IMR-90 (cell line): Measurements from ENCODE around the gene FBXO5. TPM values are rescaled to one million over a fixed set of nuclear protein-coding genes. Genes with fewer than 3 reads are reported as not detected.
"Not testable (repeated sequence)": the region's sequence is repeated elsewhere in the genome, so short reads cannot be mapped to it uniquely, and the experiment has no call there.

Experiments used
- ATAC-seq: fragments of 200-7000 bp; cut with Tn5 transposase; 2 replicates; pipeline ENCODE4 v1.9.1; 2020; ENCODE audit warnings: low read depth, mild to moderate bottlenecking, moderate library complexity
- BruUV-seq: library from RNA; stranded (reverse); fragments of 400-500 nt; replicated peaks from 2 replicates; lab custom pipeline; 2021; lab: Mats Ljungman, UMichigan
- CTCF ChIA-PET: fragments of 300-600 bp; formaldehyde crosslinking; extraction: SDS; loops from one replicate; lab custom pipeline; 2021; ENCODE audit warnings: antibody characterized with exemption; lab: Yijun Ruan, JAX
- POLR2A ChIA-PET: fragments of 300-600 bp; sonication (Branson Sonifier 250); formaldehyde crosslinking; loops from one replicate; lab custom pipeline; 2022; ENCODE audit warnings: antibody characterized with exemption; ENCODE audit not compliant: unreplicated experiment; lab: Charles Lee
- DNase-seq: peaks from one replicate; pipeline ENCODE4 v3.0.0; 2013
- H2AFZ ChIP-seq: replicated peaks from 2 replicates; pipeline ENCODE3; 2013; ENCODE audit warnings: low read length, mild to moderate bottlenecking; ENCODE audit not compliant: poor library complexity
- H2AK5ac ChIP-seq: 2 replicates; pipeline ENCODE4 v1.6.1; 2013; ENCODE audit warnings: low read depth, low read length, inconsistent platforms
- H2AK9ac ChIP-seq: replicated peaks from 2 replicates; pipeline ENCODE3; 2013; ENCODE audit warnings: mild to moderate bottlenecking, low read depth, low read length, moderate library complexity; ENCODE audit not compliant: poor library complexity
- H2BK120ac ChIP-seq: 2 replicates; pipeline ENCODE4 v1.6.1; 2013; ENCODE audit warnings: low read depth, low read length, inconsistent platforms
- H2BK15ac ChIP-seq: 3 replicates; pipeline ENCODE4 v1.6.1; 2013; ENCODE audit warnings: low read depth, low read length, inconsistent platforms
- H2BK20ac ChIP-seq: 2 replicates; pipeline ENCODE4 v1.6.1; 2013; ENCODE audit warnings: low read depth, mild to moderate bottlenecking, inconsistent platforms, low read length, moderate library complexity
- H2BK5ac ChIP-seq: 2 replicates; pipeline ENCODE4 v1.6.1; 2013; ENCODE audit warnings: mild to moderate bottlenecking, low read depth, low read length, inconsistent platforms; ENCODE audit not compliant: poor library complexity, severe bottlenecking
- H3K14ac ChIP-seq: replicated peaks from 2 replicates; pipeline ENCODE4 v1.6.1; 2013; ENCODE audit warnings: low read depth, low read length, inconsistent platforms
- H3K18ac ChIP-seq: 2 replicates; pipeline ENCODE4 v1.6.1; 2013; ENCODE audit warnings: low read depth, low read length, control low read depth
- H3K23ac ChIP-seq: 2 replicates; pipeline ENCODE4 v1.6.1; 2013; ENCODE audit warnings: low read depth, low read length, inconsistent platforms
- H3K27ac ChIP-seq: 2 replicates; pipeline ENCODE4 v1.5.1; 2013; ENCODE audit warnings: mild to moderate bottlenecking, control low read depth, low read length; ENCODE audit not compliant: insufficient read depth
- H3K27me3 ChIP-seq: 2 replicates; pipeline ENCODE4 v1.6.1; 2013; ENCODE audit warnings: low read length; ENCODE audit not compliant: control insufficient read depth, insufficient read depth
- H3K36me3 ChIP-seq: 2 replicates; pipeline ENCODE4 v1.6.1; 2013; ENCODE audit warnings: low read length, mixed read lengths; ENCODE audit not compliant: control insufficient read depth, insufficient read depth
- H3K4ac ChIP-seq: 2 replicates; pipeline ENCODE4 v1.6.1; 2013; ENCODE audit warnings: low read depth, low read length, inconsistent platforms
- H3K4me1 ChIP-seq: 2 replicates; pipeline ENCODE4 v1.6.1; 2013; ENCODE audit warnings: low read length, mixed read lengths; ENCODE audit not compliant: control insufficient read depth, insufficient read depth
- H3K4me2 ChIP-seq: 2 replicates; pipeline ENCODE4 v1.6.1; 2013; ENCODE audit warnings: low read depth, mild to moderate bottlenecking, control low read depth, low read length, moderate library complexity
- H3K4me3 ChIP-seq: 2 replicates; pipeline ENCODE4 v1.5.1; 2013; ENCODE audit warnings: low read depth, mild to moderate bottlenecking, control low read depth, low read length, moderate library complexity; ENCODE audit not compliant: insufficient read depth
- H3K56ac ChIP-seq: 2 replicates; pipeline ENCODE4 v1.6.1; 2013; ENCODE audit warnings: low read length, inconsistent platforms; ENCODE audit not compliant: insufficient read depth; ENCODE audit errors: extremely low read depth
- H3K79me1 ChIP-seq, 2 experiments: 2 replicates each; pipeline ENCODE4 v1.6.1; 2013; ENCODE audit warnings: low read length in 2 of 2, inconsistent platforms in 1 of 2, low read depth in 1 of 2
- H3K9ac ChIP-seq: 2 replicates; pipeline ENCODE4 v1.6.1; 2013; ENCODE audit warnings: low read depth, low read length, control low read depth
- H3K9me1 ChIP-seq: 2 replicates; pipeline ENCODE4 v1.6.1; 2013; ENCODE audit warnings: low read length, inconsistent platforms; ENCODE audit not compliant: insufficient read depth
- H3K9me3 ChIP-seq: 2 replicates; pipeline ENCODE4 v1.6.1; 2013; ENCODE audit warnings: low read length; ENCODE audit not compliant: control insufficient read depth, insufficient read depth
- H4K20me1 ChIP-seq: 2 replicates; pipeline ENCODE4 v1.6.1; 2013; ENCODE audit warnings: low read length, inconsistent platforms; ENCODE audit not compliant: insufficient read depth
- H4K5ac ChIP-seq: 2 replicates; pipeline ENCODE4 v1.6.1; 2013; ENCODE audit warnings: mild to moderate bottlenecking, low read depth, low read length, control low read depth
- H4K8ac ChIP-seq, 2 experiments: 2 replicates each; pipeline ENCODE4 v1.6.1; 2013; ENCODE audit warnings: low read depth in 2 of 2, low read length in 2 of 2, control low read depth in 1 of 2, inconsistent platforms in 1 of 2
- H4K91ac ChIP-seq: 2 replicates; pipeline ENCODE4 v1.6.1; 2013; ENCODE audit warnings: low read depth, low read length, inconsistent platforms; ENCODE audit not compliant: insufficient read depth
- WGBS, 2 experiments: methylation state at CpG; one replicate each; pipeline versions ENCODE4 v1.1.5 to v1.1.7; 2013; ENCODE audit warnings: missing lambda C conversion rate in 2 of 2; ENCODE audit not compliant: insufficient read length in 1 of 2; ENCODE audit errors: extremely low coverage in 2 of 2; 5-methylcytosine and 5-hydroxymethylcytosine counted together
- dilution Hi-C: fragments of 300-500 bp; cut with HindIII; formaldehyde crosslinking; loops from one replicate; pipeline ENCODE4 v1.14.3; 2018; ENCODE audit warnings: low sequenced_read_pairs; ENCODE audit not compliant: unreplicated experiment
- in situ Hi-C: fragments of 300-500 bp; cut with MboI; formaldehyde crosslinking; loops from 3 replicates; pipeline ENCODE4 v1.14.3; 2019; ENCODE audit warnings: low sequenced_read_pairs, inconsistent platforms, mixed read lengths
- intact Hi-C: fragments of 100-400 bp; cut with micrococcal nuclease; formaldehyde crosslinking; loops from 2 replicates; pipeline ENCODE4 v1.10.0; 2022
- polyA plus RNA-seq, 3 experiments: library from polyadenylated mRNA; depleted of rRNA; stranded (reverse); fragments of >200 nt; gene quantifications; 2 replicates each; pipeline ENCODE4 v1.2.3, GENCODE V29; 2012; ENCODE audit warnings: low replicate concordance in 1 of 3
- total RNA-seq: library from RNA; depleted of rRNA; stranded (reverse); fragments of >200 nt; gene quantifications from 2 replicates; pipeline ENCODE4 v1.2.3, GENCODE V29; 2012

The FBXO5 gene
- total and polyA plus RNA-seq, 2 of the 4 experiments (the other 2 are of a cell fraction), result 11.8 to 16.7 TPM

DNA sequence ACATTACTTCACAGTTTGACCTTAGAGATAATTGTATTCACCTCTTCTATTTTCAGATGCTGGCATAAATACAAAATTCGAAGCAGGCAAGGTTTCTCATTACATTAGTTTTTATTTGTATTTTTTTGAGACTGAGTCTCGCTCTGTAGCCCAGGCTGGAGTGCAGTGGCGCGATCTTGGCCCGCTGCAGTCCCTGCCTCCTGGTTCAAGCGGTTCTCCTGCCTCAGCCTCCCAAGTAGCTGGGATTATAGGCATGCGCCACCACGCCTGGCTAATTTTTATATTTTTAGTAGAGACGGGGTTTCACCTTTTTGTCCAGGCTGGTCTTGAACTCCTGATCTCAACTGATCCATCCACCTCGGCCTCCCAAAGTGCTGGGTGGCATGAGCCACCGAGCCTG is 2.5 kb upstream of the FBXO5 start:
- DNase-seq, H3K4me2 ChIP-seq, H3K9ac ChIP-seq, H3K56ac ChIP-seq, H3K36me3 ChIP-seq, H4K20me1 ChIP-seq, H2BK5ac ChIP-seq, intact Hi-C loops, H2AK5ac ChIP-seq, H4K5ac ChIP-seq, H3K9me3 ChIP-seq, H3K27me3 ChIP-seq, CTCF ChIA-PET, H2BK120ac ChIP-seq, H3K9me1 ChIP-seq, H3K18ac ChIP-seq, H4K91ac ChIP-seq, H2BK20ac ChIP-seq, BruUV-seq, H4K8ac ChIP-seq, H3K4me1 ChIP-seq, dilution Hi-C loops, ATAC-seq, H3K4me3 ChIP-seq, H2AK9ac ChIP-seq, in situ Hi-C loops, H2BK15ac ChIP-seq, H2AFZ ChIP-seq, H3K14ac ChIP-seq, H3K27ac ChIP-seq: not testable (repeated sequence)
- Histone ChIP-seq H3K79me1 (peaks cover 4 to 18% of the 10 kb centered on the region in 2 experiments; a peak in 2 of 4 replicates), H3K4ac (peak overlapping the region; percentile 12), H3K23ac (0 out of 2 replicates have a peak overlapping the region, but pooled peaks have one; percentile 89)
- POLR2A ChIA-PET, result interaction anchor here (0.6 kb wide), 1 partner anchor 37 kb away, joined by 10 read pairs; no protein-coding TSS in a partner anchor
- WGBS, 2 experiments, result no CpG with 5 or more reads among the region's 11 CpGs
